Measurements from ENCODE around the gene IL24.
"Not testable (repeated sequence)": the region's sequence is repeated elsewhere in the genome, so short reads cannot be mapped to it uniquely, and the experiment has no call there.

Gene IL24

GRCh38 chr1:206923961-206924557, 26.8 kb downstream of the IL24 start:
- not testable (repeated sequence) for DNase-seq (ENCODE audit: low read depth in 1 of 2, low spot score in 1 of 2)

GRCh38 chr1:206924592-206925105, 27.4 kb downstream of the IL24 start:
- DNase-seq (ENCODE audit: low read depth in 1 of 2, low spot score in 1 of 2): no peak

GRCh38 chr1:206925106-206925736, 28.0 kb downstream of the IL24 start:
- DNase-seq (ENCODE audit: low read depth in 1 of 2, low spot score in 1 of 2): no peak

GRCh38 chr1:206926286-206926685, 29.0 kb downstream of the IL24 start:
- DNase-seq (ENCODE audit: low read depth in 1 of 2, low spot score in 1 of 2): no peak

GRCh38 chr1:206929524-206929923, 32.3 kb downstream of the IL24 start:
- DNase-seq (ENCODE audit: low read depth in 1 of 2, low spot score in 1 of 2): no peak

GRCh38 chr1:206930210-206930798, 33.1 kb downstream of the IL24 start:
- DNase-seq (ENCODE audit: low read depth in 1 of 2, low spot score in 1 of 2): no peak

GRCh38 chr1:206931709-206932108, 34.5 kb downstream of the IL24 start:
- DNase-seq (ENCODE audit: low read depth in 1 of 2, low spot score in 1 of 2): no peak

GRCh38 chr1:206932177-206932576, 34.9 kb downstream of the IL24 start:
- DNase-seq (ENCODE audit: low read depth in 1 of 2, low spot score in 1 of 2): no peak

GRCh38 chr1:206933333-206933945, 36.2 kb downstream of the IL24 start:
- DNase-seq (ENCODE audit: low read depth in 1 of 2, low spot score in 1 of 2): peak in 1 of 2 donors; percentile 49

GRCh38 chr1:206935491-206936067, 38.3 kb downstream of the IL24 start:
- no peak for DNase-seq (ENCODE audit: low read depth in 1 of 2, low spot score in 1 of 2)

- DNase-seq (ENCODE audit: low read depth in 1 of 2, low spot score in 1 of 2): no peak
These were observed 40.2 kb downstream of the IL24 start for GRCh38 chr1:206937425-206937824.

GRCh38 chr1:206939131-206939530, 41.9 kb downstream of the IL24 start:
- DNase-seq (ENCODE audit: low read depth in 1 of 2, low spot score in 1 of 2): no peak

GRCh38 chr1:206939841-206940587, 42.8 kb downstream of the IL24 start:
- DNase-seq (ENCODE audit: low read depth in 1 of 2, low spot score in 1 of 2): no peak

- DNase-seq (ENCODE audit: low read depth in 1 of 2, low spot score in 1 of 2): no peak
These were observed 43.3 kb downstream of the IL24 start for GRCh38 chr1:206940588-206940936.

GRCh38 chr1:206941766-206942418, 44.6 kb downstream of the IL24 start:
- no peak for DNase-seq (ENCODE audit: low read depth in 1 of 2, low spot score in 1 of 2)

GRCh38 chr1:206944703-206945102, 47.5 kb downstream of the IL24 start:
- DNase-seq (ENCODE audit: low read depth in 1 of 2, low spot score in 1 of 2): no peak

GRCh38 chr1:206945779-206946178, 48.5 kb downstream of the IL24 start:
- no peak for DNase-seq (ENCODE audit: low read depth in 1 of 2, low spot score in 1 of 2)

- DNase-seq (ENCODE audit: low read depth in 1 of 2, low spot score in 1 of 2): no peak
These were observed 49.0 kb downstream of the IL24 start, which contains the start of gene PIGR for GRCh38 chr1:206946261-206946660. Gene PIGR (minus strand): TSS chr1:206946466. CDS start chr1:206940531, 5,935 bp downstream.

- DNase-seq (ENCODE audit: low read depth in 1 of 2, low spot score in 1 of 2): no peak
These were observed 50.0 kb downstream of the IL24 start for GRCh38 chr1:206947255-206947654.

GRCh38 chr1:206949208-206949607, 52.0 kb downstream of the IL24 start:
- DNase-seq (ENCODE audit: low read depth in 1 of 2, low spot score in 1 of 2): no peak
